HS-5 (cell line): ENCODE data around the gene PTPRE.
A peak's percentile ranks its signal among the peaks of the same experiment; 100 is the strongest.

Experiments
- DNase-seq: peaks from one replicate; pipeline ENCODE4 v3.0.0-alpha.2; 2012; ENCODE audit warnings: low read depth

Gene PTPRE

DNA sequence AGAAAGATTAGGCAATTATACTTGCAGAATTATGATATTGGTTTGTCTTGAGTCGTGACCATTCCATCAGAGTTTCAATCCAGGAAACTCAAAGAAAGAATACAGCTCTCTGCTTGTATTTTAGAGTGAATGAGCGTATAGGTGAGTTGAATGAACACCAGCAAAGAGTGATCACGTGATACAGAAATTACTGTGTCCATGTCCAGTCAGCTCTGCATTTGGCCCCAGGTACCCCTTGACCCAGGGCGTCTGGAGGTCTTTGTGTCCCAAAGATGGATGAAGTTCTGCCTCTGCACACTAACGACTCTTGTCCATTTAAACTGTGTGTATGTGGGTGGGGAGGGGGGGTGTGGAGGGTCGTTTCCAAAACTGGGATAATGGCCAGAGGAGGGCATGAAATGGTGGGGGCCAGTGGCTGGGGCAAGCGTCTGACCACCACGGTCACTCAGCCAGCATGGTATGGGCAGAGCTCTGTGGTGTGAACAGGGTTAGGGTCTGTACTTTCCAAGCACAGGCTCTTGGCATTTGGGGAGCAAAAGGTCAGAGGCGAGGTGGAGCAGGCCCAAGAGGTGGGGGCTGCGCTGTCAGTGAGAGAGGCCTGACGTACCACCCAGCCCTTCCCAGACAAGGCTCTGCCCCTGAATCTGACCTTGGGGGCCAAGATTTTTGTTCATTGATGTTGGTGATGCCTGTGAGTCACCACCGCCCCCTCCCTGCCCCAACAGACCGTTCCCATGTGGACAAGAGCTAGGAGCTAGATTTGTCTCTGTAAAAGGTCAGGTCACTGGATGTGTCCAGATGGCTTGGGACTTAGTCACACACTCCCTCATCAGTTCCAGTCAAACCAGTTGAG lies 1.4 kb downstream of the PTPRE start:
- no peak for DNase-seq

GRCh38 chr10:127908959-127909267 lies 2.0 kb downstream of the PTPRE start:
- no peak for DNase-seq

DNA sequence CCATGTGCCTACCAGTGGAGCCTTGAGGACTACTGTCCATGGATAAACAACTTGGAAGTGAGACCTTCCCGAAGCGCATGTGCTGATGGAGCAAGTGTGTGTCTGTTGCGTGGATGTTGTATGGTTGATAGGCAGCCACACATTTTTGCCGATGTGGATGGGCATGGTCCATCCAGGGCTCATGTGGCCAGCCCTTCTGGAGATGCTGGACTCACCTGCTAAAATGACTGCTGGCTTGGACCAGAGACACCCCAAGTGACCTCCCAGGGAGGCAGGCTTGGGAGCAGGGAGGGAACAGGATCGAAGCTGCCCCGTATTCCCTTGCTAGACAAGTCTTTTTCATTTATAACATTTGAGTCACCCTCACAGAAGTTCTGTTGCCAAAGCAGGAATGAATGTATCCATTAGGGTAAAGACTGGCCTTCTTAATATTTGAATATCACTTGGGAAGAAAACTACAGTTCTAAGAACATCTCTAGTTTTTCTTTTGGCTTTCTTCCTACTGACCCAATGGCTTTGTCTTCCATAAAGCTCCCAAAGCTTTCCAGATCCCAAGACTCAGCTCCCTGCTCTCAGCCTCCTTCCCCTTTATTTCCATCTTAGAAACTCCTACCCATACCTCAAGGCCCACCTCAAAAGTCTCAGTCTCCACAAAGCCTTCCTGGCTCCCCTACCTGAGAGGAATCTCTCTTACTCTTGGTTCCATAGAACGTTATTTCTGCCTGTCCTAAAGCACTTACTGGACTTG lies 3.0 kb downstream of the PTPRE start:
- no peak for DNase-seq

DNA sequence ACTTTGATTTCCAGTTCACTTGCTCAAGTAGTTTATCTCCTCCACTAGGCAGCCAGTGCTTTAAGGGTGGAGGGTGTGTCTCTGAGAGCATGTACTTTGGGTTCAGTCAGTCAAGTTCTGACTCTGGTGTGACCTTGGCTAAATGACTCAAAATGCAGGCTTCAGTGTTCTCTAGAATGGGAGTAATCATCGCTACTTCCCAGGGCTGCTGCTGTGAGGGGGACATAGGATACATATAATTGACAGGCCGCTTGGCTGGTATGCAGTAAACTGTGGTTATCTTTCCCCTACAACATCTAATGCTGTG lies 3.5 kb downstream of the PTPRE start:
- no peak for DNase-seq

DNA sequence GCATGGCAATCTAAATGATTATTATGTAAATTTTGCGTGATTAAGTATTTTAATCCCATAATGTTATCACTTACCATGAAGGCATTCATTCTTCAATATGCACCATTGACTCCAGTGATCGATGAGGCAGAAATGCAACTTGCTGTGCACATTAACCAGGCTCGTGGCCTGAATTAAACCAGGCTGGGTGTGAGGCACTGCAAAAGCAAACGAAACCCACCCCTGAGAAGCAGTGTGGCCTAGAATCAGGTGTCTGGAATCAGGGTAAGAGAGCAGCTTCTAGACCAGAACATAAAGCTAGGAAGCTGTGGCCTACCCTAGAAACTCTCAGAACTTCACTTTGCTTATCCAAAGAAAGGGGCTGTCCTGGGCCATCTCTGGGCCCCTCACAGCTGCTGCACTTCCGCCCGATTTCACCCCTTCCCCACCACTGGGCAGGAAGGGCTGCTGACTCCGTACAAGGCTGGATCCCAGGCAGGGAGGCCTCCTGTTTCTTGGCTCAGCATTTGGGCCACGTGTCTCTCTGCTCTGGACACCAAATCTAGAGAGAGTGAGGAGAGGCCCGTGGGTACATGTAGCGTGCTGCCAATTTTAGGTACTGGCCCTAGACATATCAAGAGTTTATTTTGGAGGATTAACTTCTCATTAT lies 4.4 kb downstream of the PTPRE start:
- DNase-seq: no peak

DNA sequence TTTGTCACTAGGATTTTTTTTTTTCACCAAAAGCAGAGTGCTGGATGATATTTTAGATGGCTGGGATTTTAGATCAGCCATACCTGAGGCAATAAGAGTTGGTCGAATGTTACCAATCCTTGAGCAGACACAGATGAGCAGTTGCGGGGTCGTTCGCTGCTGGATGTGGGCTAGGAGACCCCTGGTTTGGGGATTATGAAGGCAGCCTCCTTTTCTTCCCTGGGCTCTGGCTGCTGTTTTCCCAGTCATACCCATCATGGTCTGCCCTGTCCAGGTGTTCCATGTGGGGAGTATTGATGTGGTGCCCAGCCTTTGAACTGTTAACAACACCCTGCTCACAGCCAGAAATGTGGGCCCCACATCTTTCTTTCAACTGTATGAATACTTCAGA lies 5.0 kb downstream of the PTPRE start:
- DNase-seq: no peak

DNA sequence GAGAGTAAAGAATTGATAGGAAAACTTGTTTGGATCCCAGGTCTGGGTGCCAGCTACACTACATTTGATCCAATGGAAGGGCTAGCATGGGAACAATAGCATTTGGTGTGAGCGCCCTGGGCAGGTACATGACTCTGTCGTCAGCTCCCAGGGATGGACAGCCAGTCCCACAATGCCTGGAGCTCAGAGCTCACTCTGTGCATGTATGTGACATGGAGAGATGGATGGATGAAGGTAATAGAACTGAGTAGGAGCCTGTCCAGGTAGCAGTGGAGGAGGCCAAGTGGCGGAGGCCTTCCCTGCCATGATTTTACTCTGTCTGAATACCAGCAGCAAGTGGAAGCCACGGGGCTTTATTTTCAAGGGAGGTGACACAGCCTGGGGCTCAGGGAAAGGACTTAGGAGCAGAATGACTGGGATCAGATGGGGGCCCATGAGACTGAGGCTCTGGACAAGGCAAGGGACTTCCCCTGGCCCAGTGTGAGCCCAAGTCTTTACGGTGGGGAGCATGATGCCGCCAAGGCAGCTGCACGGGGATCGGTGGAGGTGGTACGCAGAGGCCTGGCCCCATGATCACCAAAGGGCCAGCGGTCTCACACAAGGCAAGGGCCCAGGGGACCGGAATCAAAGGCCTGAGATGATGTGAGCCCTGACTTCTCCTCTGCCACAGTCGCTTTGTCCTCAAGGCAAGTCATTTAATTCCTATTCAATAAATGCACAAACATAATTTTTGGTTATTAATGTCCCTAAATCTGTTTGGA lies 5.9 kb downstream of the PTPRE start:
- no peak for DNase-seq

DNA sequence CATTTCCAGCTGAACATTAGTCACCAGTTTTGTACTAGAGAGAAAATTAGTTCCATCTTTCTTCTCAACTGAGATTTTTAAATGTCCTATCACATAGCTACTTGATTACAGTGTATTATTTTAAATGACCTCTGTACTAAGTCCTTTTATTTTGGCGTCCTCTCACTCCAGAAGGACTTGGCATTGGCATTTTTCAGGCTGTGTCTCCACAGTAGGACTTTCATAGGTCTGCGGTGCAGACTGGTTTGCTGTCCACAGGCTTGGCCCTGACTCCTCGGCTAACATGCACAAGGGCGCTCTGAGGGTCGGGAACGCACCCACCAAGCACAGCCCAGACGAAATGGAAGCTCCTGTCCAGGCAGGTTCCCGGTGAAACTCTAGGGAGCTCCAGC lies 6.5 kb downstream of the PTPRE start:
- no peak for DNase-seq

- no peak for DNase-seq
Observed at GRCh38 chr10:127915324-127915723, 8.4 kb downstream of the PTPRE start.

- no peak for DNase-seq
Observed at GRCh38 chr10:127916826-127917225, 9.9 kb downstream of the PTPRE start.

GRCh38 chr10:127918572-127918971 lies 11.7 kb downstream of the PTPRE start:
- no peak for DNase-seq

- no peak for DNase-seq
Observed at GRCh38 chr10:127919418-127920271, 12.7 kb downstream of the PTPRE start.

GRCh38 chr10:127920306-127921074 lies 13.6 kb downstream of the PTPRE start:
- no peak for DNase-seq

DNA sequence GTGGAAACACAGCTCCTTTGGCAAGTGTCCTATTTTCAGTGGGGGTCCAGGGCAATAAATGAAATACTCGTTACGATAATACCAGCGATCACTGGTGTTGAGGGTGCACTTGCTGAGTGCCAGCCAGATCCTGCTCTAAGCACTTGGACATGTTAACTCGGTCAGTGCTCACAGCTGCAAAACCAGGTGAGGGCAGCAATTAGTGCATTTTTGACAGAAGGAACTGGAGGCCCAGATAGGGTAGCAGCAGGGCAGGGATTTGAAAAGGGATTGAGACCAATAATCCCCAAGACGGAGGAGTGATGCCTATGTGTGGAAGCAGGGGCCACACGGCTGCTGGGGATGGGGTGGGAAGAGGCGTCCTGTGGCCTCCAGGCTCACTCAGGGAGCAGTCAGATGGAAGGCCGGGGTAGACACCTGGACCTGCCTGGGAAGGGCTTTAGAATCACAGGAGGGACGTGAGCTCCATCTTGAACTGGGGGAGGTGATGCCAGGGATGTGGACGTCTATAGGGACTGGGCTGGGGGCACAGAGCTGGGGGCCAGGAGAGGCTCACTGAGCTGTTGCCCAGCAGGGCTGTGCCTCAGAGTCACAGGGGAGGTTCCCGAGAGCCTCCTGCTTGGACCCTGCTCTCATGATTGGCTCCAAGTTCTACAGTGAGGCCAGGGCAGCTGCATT lies 14.3 kb downstream of the PTPRE start:
- DNase-seq: no peak

GRCh38 chr10:127921753-127922145 lies 14.8 kb downstream of the PTPRE start:
- no peak for DNase-seq

- DNase-seq: no peak
Observed at GRCh38 chr10:127922206-127922605, 15.3 kb downstream of the PTPRE start.

DNA sequence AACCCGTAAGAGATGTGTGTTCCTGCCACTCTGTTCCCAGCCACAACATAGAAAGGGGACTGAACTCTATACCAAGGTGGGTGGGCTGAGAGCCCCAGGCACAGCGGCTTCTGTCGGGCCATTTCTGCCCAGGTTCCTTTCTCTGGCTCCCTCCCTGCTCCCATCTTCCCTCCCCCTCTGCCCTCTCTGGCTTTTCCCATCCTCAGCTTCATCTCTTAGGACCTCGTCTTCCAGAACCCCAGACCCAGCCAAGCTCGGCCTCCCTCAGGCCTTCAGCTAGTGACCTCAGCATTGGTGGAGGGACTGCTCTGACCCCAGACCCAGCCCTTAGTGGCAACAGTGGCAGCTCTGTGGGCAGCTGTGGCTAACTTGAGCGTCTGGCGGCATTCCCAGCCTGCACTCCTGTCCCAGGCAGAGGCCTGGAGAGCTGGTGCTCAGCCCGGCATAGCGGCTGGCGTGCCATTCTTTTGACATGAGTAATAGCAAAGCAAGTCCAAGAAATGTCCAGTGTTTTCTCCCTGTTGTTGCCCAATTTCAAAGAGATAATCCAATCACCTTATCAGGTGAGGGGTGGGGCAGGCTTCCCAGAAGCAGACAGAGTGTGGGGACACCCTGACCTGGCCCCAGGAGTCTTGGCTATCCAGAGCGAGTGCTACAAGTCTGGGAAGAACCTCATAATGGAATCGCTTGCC lies 15.9 kb downstream of the PTPRE start:
- peak; percentile 70 for DNase-seq

DNA sequence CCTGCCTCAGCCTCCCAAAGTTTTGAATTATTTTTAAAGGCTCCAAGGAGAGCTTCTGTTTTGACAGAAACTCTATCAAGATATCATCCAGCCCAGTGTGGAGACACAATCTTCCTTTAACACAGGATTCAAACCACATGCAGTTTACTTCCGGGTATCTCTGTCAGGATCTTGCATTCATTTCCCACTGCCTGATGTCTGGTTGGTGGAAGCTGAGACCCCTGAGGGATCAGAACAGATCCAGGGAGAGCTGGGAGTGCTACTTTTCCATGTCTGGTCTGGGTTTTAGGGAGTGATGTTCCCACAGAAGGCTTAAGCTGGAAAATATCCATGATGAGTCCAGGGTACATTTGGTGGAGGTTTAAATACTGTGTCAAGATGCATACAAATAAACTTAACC lies 16.7 kb downstream of the PTPRE start:
- DNase-seq: no peak

DNA sequence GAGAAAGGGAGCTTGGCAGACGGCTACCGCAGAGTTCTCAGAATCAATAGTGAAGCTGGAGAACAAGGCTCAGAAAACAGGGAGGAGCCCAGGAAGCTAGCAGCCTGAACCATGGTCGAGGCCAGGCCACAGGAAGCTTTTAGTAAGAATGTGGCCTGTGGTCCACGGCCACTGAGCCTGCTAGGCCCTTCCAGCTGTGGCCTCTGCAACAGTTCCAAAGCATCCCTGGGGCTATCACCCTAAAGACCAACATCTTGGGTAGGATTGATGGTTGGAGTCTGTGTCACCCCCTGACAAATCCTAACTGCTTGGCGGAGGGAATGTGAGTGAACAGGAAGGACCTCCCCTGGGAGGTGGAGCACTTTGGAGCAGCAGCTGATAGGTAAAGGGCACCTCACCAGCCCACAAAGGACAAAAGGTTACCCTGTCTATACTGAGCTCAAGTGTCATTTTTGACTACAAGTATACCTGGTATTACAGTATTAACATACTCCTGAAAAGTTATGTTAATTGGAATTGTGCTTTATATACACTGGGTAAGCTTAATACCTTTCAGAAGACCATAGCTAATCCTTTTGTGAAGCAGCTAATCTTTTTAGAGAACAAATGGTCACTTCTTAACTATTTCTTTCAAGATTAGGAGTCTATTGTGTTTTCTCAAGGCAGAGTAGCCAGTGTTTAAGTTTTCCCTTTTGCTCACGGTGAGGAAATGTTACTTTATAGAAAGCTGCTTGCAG lies 18.7 kb downstream of the PTPRE start:
- no peak for DNase-seq
